ENCODE data around the gene CCSER1.
"Not testable (repeated sequence)": the region's sequence is repeated elsewhere in the genome, so short reads cannot be mapped to it uniquely, and the experiment has no call there.

The CCSER1 gene

GRCh38 chr4:91340822-91341221, 1213.6 kb downstream of the CCSER1 start:
- TF ChIP-seq, protein P1, sequence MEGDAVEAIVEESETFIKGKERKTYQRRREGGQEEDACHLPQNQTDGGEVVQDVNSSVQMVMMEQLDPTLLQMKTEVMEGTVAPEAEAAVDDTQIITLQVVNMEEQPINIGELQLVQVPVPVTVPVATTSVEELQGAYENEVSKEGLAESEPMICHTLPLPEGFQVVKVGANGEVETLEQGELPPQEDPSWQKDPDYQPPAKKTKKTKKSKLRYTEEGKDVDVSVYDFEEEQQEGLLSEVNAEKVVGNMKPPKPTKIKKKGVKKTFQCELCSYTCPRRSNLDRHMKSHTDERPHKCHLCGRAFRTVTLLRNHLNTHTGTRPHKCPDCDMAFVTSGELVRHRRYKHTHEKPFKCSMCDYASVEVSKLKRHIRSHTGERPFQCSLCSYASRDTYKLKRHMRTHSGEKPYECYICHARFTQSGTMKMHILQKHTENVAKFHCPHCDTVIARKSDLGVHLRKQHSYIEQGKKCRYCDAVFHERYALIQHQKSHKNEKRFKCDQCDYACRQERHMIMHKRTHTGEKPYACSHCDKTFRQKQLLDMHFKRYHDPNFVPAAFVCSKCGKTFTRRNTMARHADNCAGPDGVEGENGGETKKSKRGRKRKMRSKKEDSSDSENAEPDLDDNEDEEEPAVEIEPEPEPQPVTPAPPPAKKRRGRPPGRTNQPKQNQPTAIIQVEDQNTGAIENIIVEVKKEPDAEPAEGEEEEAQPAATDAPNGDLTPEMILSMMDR (IDR thresholded peaks at IDR 0.05; ENCODE audit: control extremely low read depth, extremely low read depth, low read depth, missing control alignments), result no peak
- no peak for DNase-seq (ENCODE audit: extremely low spot score)
- CTCF ChIA-PET, result interaction anchor here (0.7 to 0.9 kb wide), 2 partner anchors 8 to 922 kb away, joined by 3 read pairs; no protein-coding TSS in a partner anchor
- POLR2A ChIA-PET, result no interaction called here

- DNase-seq (ENCODE audit: extremely low spot score), result no peak
- ChIA-PET CTCF (no interaction called here), POLR2A (no interaction called here)
- TF ChIP-seq, protein P1 (IDR thresholded peaks at IDR 0.05; ENCODE audit: control extremely low read depth, extremely low read depth, low read depth, missing control alignments), result no peak
Observed at GRCh38 chr4:91345632-91346031, 1218.4 kb downstream of the CCSER1 start.

DNA sequence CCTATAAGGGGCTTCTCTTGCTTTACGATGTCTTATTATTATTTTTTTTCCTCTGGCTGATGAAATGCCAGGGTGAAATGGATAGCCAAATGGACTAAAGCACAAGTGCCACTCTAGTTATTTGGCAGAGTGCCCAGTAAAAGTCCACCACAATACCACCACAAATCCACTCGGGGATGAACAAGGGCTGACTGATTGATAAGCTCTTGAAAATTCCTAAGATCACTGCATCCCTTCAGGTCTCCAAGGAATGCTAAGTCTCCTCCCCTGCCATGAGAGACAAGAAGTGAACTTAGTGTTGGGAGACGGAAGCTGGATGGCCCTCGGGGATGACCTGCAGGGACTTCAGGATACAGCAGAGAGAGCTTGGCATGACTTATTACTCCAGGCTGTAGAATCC, 1229.3 kb downstream of the CCSER1 start:
- CTCF ChIA-PET; POLR2A ChIA-PET; DNase-seq (ENCODE audit: extremely low spot score): not testable (repeated sequence)

DNA sequence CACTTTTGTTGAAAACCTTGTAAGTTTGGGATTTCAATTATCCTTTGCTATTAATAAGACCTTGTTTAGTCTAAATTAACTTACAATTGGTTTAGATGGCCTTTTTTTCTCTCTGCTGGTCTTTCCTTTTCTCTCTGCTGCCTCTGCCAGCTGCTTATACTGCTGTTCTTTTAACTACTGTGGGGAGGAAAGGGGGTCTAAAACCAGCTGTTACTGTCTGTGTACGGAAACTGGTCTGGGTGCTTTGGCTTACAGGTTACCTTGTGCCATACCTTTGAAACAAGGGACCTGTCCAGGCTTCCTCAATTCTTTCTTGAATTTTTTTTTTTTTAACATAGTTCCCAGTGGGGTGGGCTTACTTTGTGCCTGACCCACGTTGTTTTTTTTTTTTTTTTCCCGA, 1230.8 kb downstream of the CCSER1 start:
- POLR2A ChIA-PET; CTCF ChIA-PET; DNase-seq (ENCODE audit: extremely low spot score): not testable (repeated sequence)

DNA sequence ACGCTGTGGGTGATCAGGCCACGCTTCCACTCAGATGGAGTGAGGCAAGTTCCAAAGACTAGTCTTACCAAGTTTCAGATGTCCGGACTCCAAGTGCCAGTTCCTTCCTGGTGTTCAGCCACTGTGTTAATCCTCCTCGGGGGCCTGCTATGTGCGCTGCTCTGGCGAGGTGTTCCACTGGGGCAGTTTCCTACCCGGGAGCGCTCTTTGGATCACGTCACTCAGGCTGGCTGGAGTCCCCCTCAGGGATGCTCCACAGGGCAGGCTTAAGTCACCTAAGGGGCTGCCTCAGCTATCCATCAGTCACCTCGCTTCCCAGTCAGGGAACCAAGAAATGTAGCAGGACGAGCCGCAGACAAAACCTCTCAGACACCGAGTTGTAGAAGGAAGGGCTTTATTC, 1231.4 kb downstream of the CCSER1 start:
- POLR2A ChIA-PET; DNase-seq (ENCODE audit: extremely low spot score); CTCF ChIA-PET: not testable (repeated sequence)

DNA sequence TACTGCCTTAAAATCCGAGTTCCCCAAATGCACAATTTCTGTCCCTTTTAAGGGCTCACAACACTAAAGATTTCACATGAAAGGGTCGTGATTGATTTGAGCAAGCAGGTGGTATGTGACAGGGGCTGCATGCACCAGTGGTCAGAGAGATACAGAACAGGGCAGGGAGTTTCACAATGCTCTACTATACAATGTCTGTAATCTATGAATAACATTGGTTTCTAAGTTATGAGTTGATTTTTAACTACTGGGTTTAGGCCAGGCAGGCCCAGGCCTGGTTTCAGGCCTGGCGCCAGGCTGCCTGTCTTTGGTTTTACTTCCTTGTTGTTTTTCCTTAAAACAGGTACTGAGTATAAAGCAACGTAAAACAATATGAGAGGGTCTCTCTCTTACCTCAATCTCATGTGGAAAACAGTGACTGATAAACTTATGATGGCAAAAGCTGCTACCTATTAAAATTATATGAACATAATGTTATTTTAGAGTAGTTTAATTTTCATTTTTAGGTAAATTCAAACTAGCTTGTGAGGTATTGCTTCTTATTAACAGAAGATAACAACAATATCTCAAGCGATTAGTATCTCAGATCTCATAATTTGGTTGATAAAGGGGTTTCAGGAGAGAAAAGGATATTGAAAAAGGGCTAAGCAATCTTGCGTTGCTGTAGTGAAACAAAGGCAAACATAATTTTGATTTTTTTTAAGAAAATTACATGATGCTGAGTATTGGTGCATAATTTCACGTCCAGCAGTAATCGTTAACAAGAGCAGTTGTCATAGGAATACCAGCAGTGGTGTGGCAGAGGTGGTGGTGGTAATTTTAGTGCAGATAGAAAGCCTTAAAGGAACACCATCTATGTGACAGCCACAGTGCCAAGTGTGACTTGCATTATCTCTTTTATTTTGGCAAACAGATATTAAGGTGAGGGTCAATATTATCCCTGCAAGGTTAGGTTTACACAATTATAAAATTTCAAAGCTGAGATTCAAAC, 1232.1 kb downstream of the CCSER1 start:
- ChIA-PET POLR2A (no interaction called here), CTCF (no interaction called here)
- TF ChIP-seq, protein P1 (IDR thresholded peaks at IDR 0.05; ENCODE audit: control extremely low read depth, extremely low read depth, low read depth, missing control alignments), result no peak
- no peak for DNase-seq (ENCODE audit: extremely low spot score)

GRCh38 chr4:91362125-91362524, 1234.9 kb downstream of the CCSER1 start:
- ChIA-PET CTCF (no interaction called here), POLR2A (no interaction called here)
- TF ChIP-seq, protein P1 (IDR thresholded peaks at IDR 0.05; ENCODE audit: control extremely low read depth, extremely low read depth, low read depth, missing control alignments), result no peak
- DNase-seq (ENCODE audit: extremely low spot score), result no peak

GRCh38 chr4:91366554-91366953, 1239.4 kb downstream of the CCSER1 start:
- no peak for DNase-seq (ENCODE audit: extremely low spot score)
- TF ChIP-seq, protein P1 (IDR thresholded peaks at IDR 0.05; ENCODE audit: control extremely low read depth, extremely low read depth, low read depth, missing control alignments), result no peak
- CTCF ChIA-PET, result no interaction called here
- POLR2A ChIA-PET, result no interaction called here
